ENCODE data around the gene POU3F4. TPM values are rescaled to one million over a fixed set of nuclear protein-coding genes. Genes with fewer than 3 reads are reported as not detected.

POU3F4 gene
- total and polyA plus RNA-seq, 9 of the 15 experiments (the other 6 are each of a cell fraction or from before 2014, with no cell fraction given), result not detected

- BruUV-seq (replicated peaks), result no TSS peak
- H3K9me3 ChIP-seq (replicated peaks; ENCODE audit: control insufficient read depth, insufficient read depth, low read depth, low read length), result no peaks in the 10 kb centered on the region
- in situ Hi-C loops (cut with MboI), result no loop called here
- H3K36me3 ChIP-seq (ENCODE audit: control insufficient read depth, insufficient read depth, low read length), result no peaks in the 10 kb centered on the region
- intact Hi-C loops (cut with micrococcal nuclease), result no loop called here
- ChIA-PET CTCF (ENCODE audit: low intra/inter-chr PET ratio) (no interaction called here), POLR2A (no interaction called here)
- no peaks in the 10 kb centered on the region for H3K27me3 ChIP-seq (ENCODE audit: control insufficient read depth in 2 of 2, insufficient read depth in 2 of 2, low read length in 2 of 2)
- WGBS (ENCODE audit: insufficient coverage, low coverage, missing lambda C conversion rate), result 0% methylated on average over 1 of the region's 16 CpGs
- H2AFZ ChIP-seq (ENCODE audit: low read depth, low read length), result no peak overlapping the region
- no peak overlapping the region for H3K9ac ChIP-seq (ENCODE audit: insufficient read depth in 1 of 2, low read depth in 2 of 2, low read length in 2 of 2)
- no peaks in the 10 kb centered on the region for H3K4me1 ChIP-seq (replicated peaks in 1 of 2; ENCODE audit: control insufficient read depth in 2 of 2, insufficient read depth in 2 of 2, low read length in 2 of 2)
- no peak overlapping the region for H3K27ac ChIP-seq (ENCODE audit: extremely low read depth, low read depth, low read length)
- no peaks in the 10 kb centered on the region for H4K20me1 ChIP-seq (replicated peaks; ENCODE audit: control insufficient read depth, insufficient read depth, low read length)
- no peaks in the 10 kb centered on the region for H3K79me2 ChIP-seq (ENCODE audit: control insufficient read depth, insufficient read depth, low read length)
- H3K4me3 ChIP-seq, result no peak overlapping the region
- FAIRE-seq (no peak), DNase-seq (ENCODE audit: extremely low read depth in 1 of 4, low spot score in 3 of 4) (no peak), ATAC-seq (no peak)
- no peaks in the 10 kb centered on the region for H3K9me1 ChIP-seq (ENCODE audit: control insufficient read depth, insufficient read depth, low read length)
- H3K4me2 ChIP-seq (ENCODE audit: insufficient read depth, low read length), result no peak overlapping the region
- TF ChIP-seq ELF4 (CRISPR knock-in tag; IDR thresholded peaks at IDR 0.05) (no peak), SP2 (IDR thresholded peaks at IDR 0.05; ENCODE audit: extremely low read depth, low read depth, low read length, poor library complexity, severe bottlenecking) (no peak), ZNF174 (CRISPR knock-in tag; IDR thresholded peaks at IDR 0.05) (no peak), RAD21 (CRISPR knock-in tag; conservative IDR thresholded peaks at IDR 0.05 in 1 of 2, IDR thresholded peaks at IDR 0.05 in 1 of 2) (no peak), KDM1A (IDR thresholded peaks at IDR 0.05) (no peak), SLC30A9 (CRISPR knock-in tag; IDR thresholded peaks at IDR 0.05) (no peak), ATF6 (CRISPR knock-in tag; IDR thresholded peaks at IDR 0.05) (no peak), SAP30 (IDR thresholded peaks at IDR 0.05; ENCODE audit: borderline replicate concordance, insufficient read depth, low read depth, low read length, poor library complexity, severe bottlenecking) (no peak), ZNF431 (CRISPR knock-in tag; IDR thresholded peaks at IDR 0.05) (no peak)
Observed at GRCh38 chrX:83509254-83509801, 1.2 kb downstream of the POU3F4 start.
